ENCODE data around the gene RPL10.

RPL10 gene

DNA sequence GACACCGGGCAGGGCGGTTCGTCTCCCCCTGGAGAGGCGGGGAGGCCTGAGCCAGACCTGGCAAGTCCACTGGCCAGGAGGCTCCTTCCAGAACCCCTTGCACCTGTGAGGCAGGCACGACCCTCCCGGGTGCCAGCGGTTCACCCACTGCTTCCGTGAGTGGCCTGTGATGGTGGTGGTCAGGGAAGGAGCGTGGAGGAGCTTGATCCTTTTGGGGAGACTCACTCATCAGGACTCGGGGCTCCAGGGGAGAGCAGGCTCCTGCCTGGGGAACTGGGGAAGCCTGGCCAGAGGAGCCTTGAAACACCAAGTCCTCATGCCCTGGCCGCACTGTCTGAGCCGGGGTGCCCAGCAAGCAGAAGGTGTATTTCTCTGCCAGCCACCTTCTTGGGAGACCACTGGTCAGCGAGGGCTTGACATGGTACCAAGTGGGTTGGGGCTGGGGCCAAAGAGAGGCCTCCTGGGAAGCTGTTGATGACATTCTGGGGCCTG lies 46.6 kb downstream of the RPL10 start:
- Histone ChIP-seq H3K4me3 (ENCODE audit: low read length) (peak overlapping the region; percentile 65), H3K4me1 (ENCODE audit: insufficient read depth, low read length) (no peaks in the 10 kb centered on the region), H3K9me3 (ENCODE audit: insufficient read depth, low read depth, low read length) (no peaks in the 10 kb centered on the region), H3K9ac (ENCODE audit: low read depth, low read length) (peak overlapping the region; percentile 70), H3K27ac (ENCODE audit: low read depth, low read length) (no peak overlapping the region), H3K36me3 (ENCODE audit: insufficient read depth, low read length) (peaks cover 40% of the 10 kb centered on the region), H3K27me3 (ENCODE audit: insufficient read depth, low read length) (no peaks in the 10 kb centered on the region)
- 70% methylated on average over 13 of the region's 13 CpGs for WGBS

DNA sequence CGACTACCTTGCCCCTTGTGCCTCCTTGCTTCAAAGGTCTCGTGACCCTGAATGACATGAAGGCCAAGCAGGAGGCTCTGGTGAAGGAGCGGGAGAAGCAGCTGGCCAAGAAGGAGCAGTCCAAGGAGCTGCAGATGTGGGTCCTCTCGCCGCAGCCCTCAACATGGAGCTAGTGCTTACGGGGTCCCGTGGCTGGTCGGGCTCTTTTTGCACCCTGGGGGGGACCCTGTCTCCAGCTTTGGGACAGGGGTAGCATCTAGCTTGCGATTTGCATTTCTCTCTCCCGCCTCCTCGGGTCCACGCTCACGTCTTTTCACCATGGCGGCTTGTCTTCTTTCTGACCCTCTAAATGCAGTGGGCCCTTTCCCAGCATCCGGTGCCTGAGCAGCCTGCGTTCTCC lies 47.6 kb downstream of the RPL10 start:
- Histone ChIP-seq H3K4me3 (ENCODE audit: low read length) (no peak overlapping the region), H3K9ac (ENCODE audit: low read depth, low read length) (no peak overlapping the region), H3K36me3 (ENCODE audit: insufficient read depth, low read length) (peaks cover 38% of the 10 kb centered on the region), H3K4me1 (ENCODE audit: insufficient read depth, low read length) (no peaks in the 10 kb centered on the region), H3K27ac (ENCODE audit: low read depth, low read length) (no peak overlapping the region), H3K27me3 (ENCODE audit: insufficient read depth, low read length) (no peaks in the 10 kb centered on the region), H3K9me3 (ENCODE audit: insufficient read depth, low read depth, low read length) (no peaks in the 10 kb centered on the region)
- 95% methylated on average over 16 of the region's 16 CpGs for WGBS

DNA sequence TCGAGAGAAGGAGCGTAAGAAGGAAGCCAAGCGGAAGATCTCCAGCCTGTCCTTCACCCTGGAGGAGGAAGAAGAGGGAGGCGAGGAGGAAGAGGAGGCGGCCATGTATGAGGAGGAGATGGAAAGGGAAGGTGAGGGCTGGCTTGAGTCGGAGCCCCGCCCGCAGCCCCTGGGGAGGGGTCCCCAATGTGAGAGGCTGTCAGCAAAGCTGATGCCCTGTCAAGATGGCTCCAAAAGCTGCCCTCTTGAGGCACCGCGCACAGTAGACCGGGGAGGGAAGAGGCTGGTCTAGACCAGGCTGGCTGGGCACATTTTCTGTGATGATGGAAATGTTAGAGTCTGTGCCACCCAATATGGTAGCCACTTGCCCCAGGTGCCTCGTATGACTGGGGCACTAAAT lies 48.3 kb downstream of the RPL10 start:
- H3K27ac ChIP-seq (ENCODE audit: low read depth, low read length): no peak overlapping the region
- WGBS: 95% methylated on average over 12 of the region's 12 CpGs

DNA sequence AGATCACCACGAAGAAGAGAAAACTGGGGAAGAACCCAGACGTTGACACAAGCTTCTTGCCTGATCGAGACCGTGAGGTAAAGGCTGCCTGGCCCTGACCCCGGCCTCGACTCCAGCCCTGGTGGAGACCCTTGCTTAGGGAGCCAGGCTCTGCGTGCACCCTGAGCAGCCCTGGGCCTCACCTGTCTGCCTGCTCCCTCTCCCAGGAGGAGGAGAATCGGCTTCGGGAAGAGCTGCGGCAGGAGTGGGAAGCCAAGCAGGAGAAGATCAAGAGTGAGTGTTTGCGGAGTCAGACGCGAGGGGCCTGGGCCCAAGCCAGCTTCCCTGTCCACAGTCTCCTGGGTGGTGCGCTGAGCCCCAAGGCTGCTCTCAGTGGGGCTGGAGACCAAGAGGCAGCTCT lies 50.3 kb downstream of the RPL10 start:
- peaks cover 28% of the 10 kb centered on the region for H3K36me3 ChIP-seq (ENCODE audit: insufficient read depth, low read length)
- no peaks in the 10 kb centered on the region for H3K27me3 ChIP-seq (ENCODE audit: insufficient read depth, low read length)
- no peak overlapping the region for H3K9ac ChIP-seq (ENCODE audit: low read depth, low read length)
- H3K4me1 ChIP-seq (ENCODE audit: insufficient read depth, low read length): no peaks in the 10 kb centered on the region
- WGBS: 97% methylated on average over 14 of the region's 14 CpGs
- H3K27ac ChIP-seq (ENCODE audit: low read depth, low read length): no peak overlapping the region
- no peaks in the 10 kb centered on the region for H3K9me3 ChIP-seq (ENCODE audit: insufficient read depth, low read depth, low read length)
- no peak overlapping the region for H3K4me3 ChIP-seq (ENCODE audit: low read length)

More for the DNA sequence above, 48.3 kb downstream of the RPL10 start:
- H3K9me3 ChIP-seq (ENCODE audit: insufficient read depth, low read depth, low read length): no peaks in the 10 kb centered on the region
- no peak overlapping the region for H3K4me3 ChIP-seq (ENCODE audit: low read length)
- H3K36me3 ChIP-seq (ENCODE audit: insufficient read depth, low read length): peaks cover 36% of the 10 kb centered on the region
- no peaks in the 10 kb centered on the region for H3K27me3 ChIP-seq (ENCODE audit: insufficient read depth, low read length)
- H3K9ac ChIP-seq (ENCODE audit: low read depth, low read length): no peak overlapping the region
- H3K4me1 ChIP-seq (ENCODE audit: insufficient read depth, low read length): no peaks in the 10 kb centered on the region

DNA sequence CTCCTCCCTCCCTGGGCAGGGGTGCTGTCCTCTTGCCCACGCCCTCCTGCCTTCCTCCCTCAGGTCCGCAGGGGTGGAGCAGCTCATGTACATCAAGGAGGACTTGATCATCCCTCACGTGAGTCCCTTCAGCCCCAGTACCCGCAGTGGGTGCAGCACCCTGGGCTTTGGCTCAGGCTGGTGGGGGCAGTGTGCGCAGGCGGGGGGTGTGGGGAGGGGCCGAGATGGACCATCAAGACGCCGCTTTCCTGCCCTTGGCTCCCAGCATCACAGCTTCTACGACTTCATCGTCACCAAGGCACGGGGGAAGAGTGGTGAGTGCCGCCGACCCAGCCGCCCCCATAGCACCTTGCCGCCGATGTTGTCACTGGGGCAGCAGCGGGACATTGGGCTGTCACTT lies 51.4 kb downstream of the RPL10 start:
- no peak overlapping the region for H3K4me3 ChIP-seq (ENCODE audit: low read length)
- 96% methylated on average over 18 of the region's 18 CpGs for WGBS
- no peaks in the 10 kb centered on the region for H3K9me3 ChIP-seq (ENCODE audit: insufficient read depth, low read depth, low read length)

DNA sequence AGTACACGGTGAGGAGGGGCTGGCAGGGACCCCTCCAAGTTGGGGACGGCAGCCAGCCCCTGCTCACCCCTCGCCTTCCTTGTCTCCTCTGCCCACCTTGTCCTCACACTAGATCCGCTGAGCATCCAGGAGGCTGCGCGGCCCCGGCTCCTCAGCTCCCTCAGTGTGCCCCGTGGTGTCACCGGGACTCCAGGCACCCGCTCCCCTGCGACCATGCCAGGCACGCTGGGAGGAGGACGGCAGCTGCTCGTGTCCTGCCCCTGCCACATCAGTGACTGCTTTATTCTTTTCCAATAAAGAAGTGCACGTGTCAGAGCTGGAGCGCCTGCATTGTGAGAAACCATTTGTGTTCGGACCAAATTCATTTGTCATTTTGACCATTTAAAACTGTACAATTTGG lies 52.1 kb downstream of the RPL10 start:
- H3K27me3 ChIP-seq (ENCODE audit: insufficient read depth, low read length): no peaks in the 10 kb centered on the region
- no peak overlapping the region for H3K4me3 ChIP-seq (ENCODE audit: low read length)

More for the DNA sequence above, 51.4 kb downstream of the RPL10 start:
- H3K27me3 ChIP-seq (ENCODE audit: insufficient read depth, low read length): no peaks in the 10 kb centered on the region
- no peak overlapping the region for H3K27ac ChIP-seq (ENCODE audit: low read depth, low read length)
- H3K4me1 ChIP-seq (ENCODE audit: insufficient read depth, low read length): no peaks in the 10 kb centered on the region
- H3K9ac ChIP-seq (ENCODE audit: low read depth, low read length): no peak overlapping the region
- peaks cover 28% of the 10 kb centered on the region for H3K36me3 ChIP-seq (ENCODE audit: insufficient read depth, low read length)

More for the DNA sequence above, 52.1 kb downstream of the RPL10 start:
- Histone ChIP-seq H3K9me3 (ENCODE audit: insufficient read depth, low read depth, low read length) (no peaks in the 10 kb centered on the region), H3K9ac (ENCODE audit: low read depth, low read length) (no peak overlapping the region), H3K4me1 (ENCODE audit: insufficient read depth, low read length) (no peaks in the 10 kb centered on the region), H3K27ac (ENCODE audit: low read depth, low read length) (no peak overlapping the region), H3K36me3 (ENCODE audit: insufficient read depth, low read length) (peaks cover 28% of the 10 kb centered on the region)
- 95% methylated on average over 17 of the region's 17 CpGs for WGBS

All from HUES64 (cell line).